Stimulated activated CD8-positive, alpha-beta memory T cell treated with anti-CD3 and anti-CD28 coated beads, Interleukin-12 subunit alpha, Interleukin-12 subunit beta, amount 100 ng/mL, for 1 hour (primary cell): ENCODE measurements around the gene SLC10A3.

Source experiments
- DNase-seq: peaks from one replicate; pipeline ENCODE4 v3.0.0-alpha.2; 2020; ENCODE audit warnings: low read depth

SLC10A3 gene

DNA sequence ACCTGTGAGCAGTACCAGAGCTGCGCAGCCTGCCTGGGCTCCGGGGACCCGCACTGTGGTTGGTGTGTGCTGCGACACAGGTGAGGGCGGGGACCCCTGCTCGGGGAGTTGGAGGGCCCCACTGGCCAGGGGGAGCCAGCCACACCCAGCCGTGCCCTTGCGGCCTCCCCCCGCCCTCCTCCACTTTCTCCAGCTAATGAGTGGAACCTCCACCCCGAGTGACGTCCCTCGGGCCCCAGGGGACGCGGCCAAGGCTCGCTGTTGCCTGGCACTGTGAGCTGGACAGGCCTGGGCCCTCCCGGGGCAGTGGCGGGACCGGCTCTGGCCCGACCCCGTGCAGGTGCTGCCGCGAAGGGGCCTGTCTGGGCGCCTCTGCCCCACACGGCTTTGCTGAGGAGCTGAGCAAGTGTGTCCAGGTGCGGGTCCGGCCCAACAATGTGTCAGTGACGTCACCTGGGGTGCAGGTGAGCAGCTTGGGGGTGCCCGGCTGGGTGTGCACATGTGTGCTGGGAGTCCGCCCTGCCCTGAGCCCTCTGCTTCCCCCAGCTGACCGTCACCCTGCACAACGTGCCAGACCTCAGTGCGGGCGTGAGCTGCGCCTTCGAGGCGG lies 26.7 kb downstream of the SLC10A3 start:
- DNase-seq: no peak

GRCh38 chrX:154462396-154462795 lies 28.0 kb downstream of the SLC10A3 start:
- no peak for DNase-seq

- no peak for DNase-seq
These were observed 30.1 kb downstream of the SLC10A3 start for GRCh38 chrX:154460326-154460725.

DNA sequence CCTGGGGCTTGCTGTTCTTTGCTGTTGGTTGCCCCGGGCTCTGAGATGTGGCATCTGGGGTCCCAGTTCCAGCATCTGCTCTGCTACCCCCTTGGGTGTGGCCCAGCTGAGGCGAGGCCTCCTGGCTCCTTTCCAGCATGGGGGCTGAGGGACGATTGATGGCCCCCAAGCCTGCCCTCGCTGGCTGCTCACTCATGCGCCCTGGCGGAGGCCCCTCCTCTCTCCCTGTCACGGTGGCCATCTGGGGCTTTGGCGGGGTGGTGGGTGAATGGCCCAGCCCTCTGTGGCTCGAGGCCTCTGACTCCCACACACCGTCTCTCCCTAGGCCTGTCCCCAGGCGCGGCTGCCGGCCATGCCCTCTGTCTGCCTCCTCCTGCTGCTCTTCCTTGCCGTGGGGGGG lies 30.6 kb downstream of the SLC10A3 start:
- DNase-seq: no peak

DNA sequence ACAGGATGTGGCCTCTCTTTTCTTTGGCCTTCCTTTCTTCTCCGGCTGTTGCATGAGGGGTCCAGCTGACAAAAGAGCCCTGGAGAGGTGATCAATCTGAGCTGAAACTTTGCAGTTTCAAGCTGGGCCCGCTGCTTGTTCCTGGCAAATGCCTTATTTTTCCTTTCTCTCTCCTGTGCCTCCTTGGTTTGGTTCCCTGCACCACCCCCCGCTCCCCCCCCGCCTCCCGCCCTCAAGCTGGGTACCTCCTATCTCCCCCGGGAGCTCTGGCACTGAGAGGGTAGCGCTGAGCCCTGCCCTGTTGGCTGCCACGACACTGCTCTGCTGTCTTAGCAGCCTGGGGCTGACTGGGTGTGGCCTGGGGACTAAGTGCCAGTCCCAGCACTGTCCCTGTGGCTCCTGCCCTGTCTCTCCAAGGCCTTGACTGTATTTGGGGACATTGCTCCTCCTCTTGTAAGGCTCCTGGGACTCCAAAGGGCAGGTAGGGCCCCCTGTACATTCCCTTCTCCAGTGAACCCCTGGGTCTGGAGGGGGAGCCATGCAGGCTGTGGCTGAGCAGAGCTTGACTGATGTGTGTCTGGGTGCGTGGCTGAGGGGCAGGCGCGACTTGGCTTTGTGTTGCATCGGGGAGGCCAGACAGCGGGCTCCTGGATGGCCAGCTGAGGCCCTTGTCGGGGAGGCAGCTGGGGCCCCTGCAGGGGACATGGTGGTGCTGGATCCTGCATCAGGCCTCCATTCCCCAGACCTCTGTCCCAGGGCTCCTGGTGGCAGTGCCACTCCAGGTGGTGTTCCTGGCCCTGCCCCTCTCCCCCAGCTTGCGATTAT lies 31.3 kb downstream of the SLC10A3 start:
- DNase-seq: no peak

DNA sequence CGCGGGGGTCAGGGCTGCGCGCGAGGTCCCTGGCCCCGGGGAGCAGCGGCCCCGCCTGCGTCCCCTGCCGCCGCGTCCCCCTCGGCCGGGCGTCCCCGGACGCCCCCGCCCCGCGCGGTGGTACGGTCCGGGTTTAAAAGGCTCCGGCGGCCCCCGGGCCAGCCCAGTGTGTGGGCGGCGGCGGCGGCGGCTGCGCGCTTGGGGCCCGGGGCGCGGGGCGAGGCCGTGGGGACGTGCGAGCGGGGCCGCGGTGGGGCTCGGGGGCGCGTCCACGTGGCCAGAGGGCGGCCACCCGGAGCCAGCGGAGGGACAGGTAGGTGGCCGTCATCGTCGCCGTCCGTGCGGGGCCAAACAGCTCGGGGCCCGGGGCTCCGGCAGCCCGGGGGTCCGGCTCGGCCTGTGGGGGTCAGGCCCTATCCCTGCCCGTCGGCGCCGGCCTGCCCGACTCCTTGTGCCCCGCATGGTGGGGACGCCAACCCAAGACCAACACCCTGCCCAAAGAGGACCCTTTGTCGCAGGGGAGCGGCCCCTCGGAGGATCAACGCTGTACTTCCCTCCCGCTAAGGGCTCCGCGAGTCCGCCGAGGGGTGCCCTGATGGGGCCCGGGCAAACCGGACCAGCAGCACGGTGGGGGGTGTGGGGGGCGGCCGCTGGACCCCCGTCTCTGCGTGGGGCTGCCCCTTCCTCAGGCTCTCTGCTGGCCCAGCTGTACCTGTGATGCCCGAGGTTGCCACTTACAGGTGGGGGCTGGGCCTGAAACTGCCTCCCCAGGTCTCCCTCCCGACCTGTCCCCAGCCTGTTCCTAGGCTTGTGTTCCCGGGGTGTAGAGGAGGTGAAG lies 32.1 kb downstream of the SLC10A3 start, which contains the start of gene PLXNA3:
TSS of gene PLXNA3 (plus strand) at position 166 of the 838 bp plus-strand sequence. CDS start 1,903 bp downstream, outside the sequence.
- peak; percentile 44 for DNase-seq

- peak; percentile 28 for DNase-seq
These were observed 32.8 kb downstream of the SLC10A3 start for GRCh38 chrX:154457491-154458115.

GRCh38 chrX:154452823-154453222 lies 37.6 kb downstream of the SLC10A3 start:
- no peak for DNase-seq

DNA sequence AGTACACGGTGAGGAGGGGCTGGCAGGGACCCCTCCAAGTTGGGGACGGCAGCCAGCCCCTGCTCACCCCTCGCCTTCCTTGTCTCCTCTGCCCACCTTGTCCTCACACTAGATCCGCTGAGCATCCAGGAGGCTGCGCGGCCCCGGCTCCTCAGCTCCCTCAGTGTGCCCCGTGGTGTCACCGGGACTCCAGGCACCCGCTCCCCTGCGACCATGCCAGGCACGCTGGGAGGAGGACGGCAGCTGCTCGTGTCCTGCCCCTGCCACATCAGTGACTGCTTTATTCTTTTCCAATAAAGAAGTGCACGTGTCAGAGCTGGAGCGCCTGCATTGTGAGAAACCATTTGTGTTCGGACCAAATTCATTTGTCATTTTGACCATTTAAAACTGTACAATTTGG lies 40.1 kb downstream of the SLC10A3 start:
- DNase-seq: no peak

- DNase-seq: no peak
These were observed 40.8 kb downstream of the SLC10A3 start for GRCh38 chrX:154449618-154450017.

DNA sequence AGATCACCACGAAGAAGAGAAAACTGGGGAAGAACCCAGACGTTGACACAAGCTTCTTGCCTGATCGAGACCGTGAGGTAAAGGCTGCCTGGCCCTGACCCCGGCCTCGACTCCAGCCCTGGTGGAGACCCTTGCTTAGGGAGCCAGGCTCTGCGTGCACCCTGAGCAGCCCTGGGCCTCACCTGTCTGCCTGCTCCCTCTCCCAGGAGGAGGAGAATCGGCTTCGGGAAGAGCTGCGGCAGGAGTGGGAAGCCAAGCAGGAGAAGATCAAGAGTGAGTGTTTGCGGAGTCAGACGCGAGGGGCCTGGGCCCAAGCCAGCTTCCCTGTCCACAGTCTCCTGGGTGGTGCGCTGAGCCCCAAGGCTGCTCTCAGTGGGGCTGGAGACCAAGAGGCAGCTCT lies 41.9 kb downstream of the SLC10A3 start:
- no peak for DNase-seq

DNA sequence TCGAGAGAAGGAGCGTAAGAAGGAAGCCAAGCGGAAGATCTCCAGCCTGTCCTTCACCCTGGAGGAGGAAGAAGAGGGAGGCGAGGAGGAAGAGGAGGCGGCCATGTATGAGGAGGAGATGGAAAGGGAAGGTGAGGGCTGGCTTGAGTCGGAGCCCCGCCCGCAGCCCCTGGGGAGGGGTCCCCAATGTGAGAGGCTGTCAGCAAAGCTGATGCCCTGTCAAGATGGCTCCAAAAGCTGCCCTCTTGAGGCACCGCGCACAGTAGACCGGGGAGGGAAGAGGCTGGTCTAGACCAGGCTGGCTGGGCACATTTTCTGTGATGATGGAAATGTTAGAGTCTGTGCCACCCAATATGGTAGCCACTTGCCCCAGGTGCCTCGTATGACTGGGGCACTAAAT lies 44.0 kb downstream of the SLC10A3 start:
- DNase-seq: no peak

DNA sequence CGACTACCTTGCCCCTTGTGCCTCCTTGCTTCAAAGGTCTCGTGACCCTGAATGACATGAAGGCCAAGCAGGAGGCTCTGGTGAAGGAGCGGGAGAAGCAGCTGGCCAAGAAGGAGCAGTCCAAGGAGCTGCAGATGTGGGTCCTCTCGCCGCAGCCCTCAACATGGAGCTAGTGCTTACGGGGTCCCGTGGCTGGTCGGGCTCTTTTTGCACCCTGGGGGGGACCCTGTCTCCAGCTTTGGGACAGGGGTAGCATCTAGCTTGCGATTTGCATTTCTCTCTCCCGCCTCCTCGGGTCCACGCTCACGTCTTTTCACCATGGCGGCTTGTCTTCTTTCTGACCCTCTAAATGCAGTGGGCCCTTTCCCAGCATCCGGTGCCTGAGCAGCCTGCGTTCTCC lies 44.7 kb downstream of the SLC10A3 start:
- DNase-seq: no peak

DNA sequence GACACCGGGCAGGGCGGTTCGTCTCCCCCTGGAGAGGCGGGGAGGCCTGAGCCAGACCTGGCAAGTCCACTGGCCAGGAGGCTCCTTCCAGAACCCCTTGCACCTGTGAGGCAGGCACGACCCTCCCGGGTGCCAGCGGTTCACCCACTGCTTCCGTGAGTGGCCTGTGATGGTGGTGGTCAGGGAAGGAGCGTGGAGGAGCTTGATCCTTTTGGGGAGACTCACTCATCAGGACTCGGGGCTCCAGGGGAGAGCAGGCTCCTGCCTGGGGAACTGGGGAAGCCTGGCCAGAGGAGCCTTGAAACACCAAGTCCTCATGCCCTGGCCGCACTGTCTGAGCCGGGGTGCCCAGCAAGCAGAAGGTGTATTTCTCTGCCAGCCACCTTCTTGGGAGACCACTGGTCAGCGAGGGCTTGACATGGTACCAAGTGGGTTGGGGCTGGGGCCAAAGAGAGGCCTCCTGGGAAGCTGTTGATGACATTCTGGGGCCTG lies 45.6 kb downstream of the SLC10A3 start:
- no peak for DNase-seq

- DNase-seq: peak; percentile 33
These were observed 46.3 kb downstream of the SLC10A3 start, which contains the start of gene FAM50A for GRCh38 chrX:154443992-154444754. Gene FAM50A, plus strand, starts transcription at chrX:154444141. Its CDS starts 95 bp downstream, at chrX:154444236.

GRCh38 chrX:154443479-154443910 lies 46.9 kb downstream of the SLC10A3 start:
- DNase-seq: no peak

GRCh38 chrX:154441984-154442707 lies 48.3 kb downstream of the SLC10A3 start:
- no peak for DNase-seq

DNA sequence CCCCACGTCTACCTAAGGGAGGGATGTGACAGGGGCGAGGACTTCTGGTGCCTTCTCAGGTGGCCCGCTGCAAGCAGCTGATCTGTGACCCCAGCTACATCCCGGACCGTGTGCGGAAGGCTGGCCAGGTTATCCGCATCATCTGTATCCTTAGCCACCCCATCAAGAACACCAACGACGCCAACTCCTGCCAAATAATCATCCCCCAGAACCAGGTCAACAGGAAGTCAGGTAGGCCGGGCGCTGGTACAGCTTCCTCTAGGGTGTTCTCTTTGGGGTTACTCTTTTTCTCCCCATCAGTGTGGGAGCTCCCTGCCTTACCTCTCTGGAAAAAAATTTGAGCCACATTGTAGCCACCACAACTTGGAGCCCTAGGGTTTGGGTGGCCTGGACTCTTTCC lies 48.9 kb downstream of the SLC10A3 start:
- no peak for DNase-seq

DNA sequence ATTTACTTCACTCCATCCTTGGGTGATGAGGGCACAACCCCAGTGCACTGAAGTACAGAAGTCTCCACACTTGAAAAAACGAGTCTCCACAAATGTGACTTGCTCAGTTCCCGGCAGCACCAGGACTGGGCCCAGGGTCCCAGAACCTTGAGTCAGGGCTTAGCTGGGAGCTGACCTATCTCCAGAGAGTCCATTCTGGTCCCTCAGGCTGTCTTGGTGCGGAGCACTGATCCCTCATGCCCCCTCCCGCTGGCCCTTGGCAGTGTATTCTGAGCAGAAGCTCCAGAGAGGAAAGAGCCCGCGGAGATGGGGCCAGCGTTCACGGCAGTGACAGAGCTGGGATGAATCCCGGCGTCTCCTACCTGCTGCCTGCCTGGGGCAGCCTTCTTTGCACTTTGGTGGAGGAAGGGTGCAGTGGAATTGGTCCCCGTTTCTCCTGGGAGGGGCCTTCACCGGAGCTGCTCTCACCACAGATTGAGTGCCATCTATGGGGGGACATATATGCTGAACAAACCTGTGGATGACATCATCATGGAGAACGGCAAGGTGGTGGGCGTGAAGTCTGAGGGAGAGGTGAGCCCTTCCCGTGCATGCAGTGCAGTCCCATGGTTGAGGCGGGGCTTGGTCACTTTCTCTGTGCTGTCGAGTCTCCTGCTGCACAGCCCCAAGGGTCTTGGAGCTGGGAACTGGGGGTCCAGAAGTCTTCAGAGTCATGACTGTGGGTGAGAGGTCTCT lies 49.6 kb downstream of the SLC10A3 start:
- no peak for DNase-seq

- DNase-seq: no peak
These were observed 50.6 kb downstream of the SLC10A3 start for GRCh38 chrX:154439841-154440240.
